Panc1 (cell line): Measurements from ENCODE around the gene PADI1. TPM values are rescaled to one million over a fixed set of nuclear protein-coding genes. Genes with fewer than 3 reads are reported as not detected.
A peak's percentile ranks its signal among the peaks of the same experiment; 100 is the strongest.

Source experiments
- ATAC-seq: fragments of 200-7000 bp; cut with Tn5 transposase; 2 replicates; pipeline ENCODE4 v1.9.1; 2020; ENCODE audit warnings: mild to moderate bottlenecking, moderate library complexity
- BruUV-seq: library from RNA; stranded (reverse); fragments of 400-500 nt; replicated peaks from 2 replicates; lab custom pipeline; 2021; lab: Mats Ljungman, UMichigan
- CTCF ChIA-PET: fragments of 300-600 bp; sonication (Branson Sonifier 250); formaldehyde crosslinking; loops from one replicate; lab custom pipeline; 2022; ENCODE audit warnings: antibody characterized with exemption; lab: Charles Lee
- POLR2A ChIA-PET: fragments of 300-600 bp; sonication (Branson Sonifier 250); formaldehyde crosslinking; loops from one replicate; lab custom pipeline; 2022; ENCODE audit warnings: antibody characterized with exemption; lab: Charles Lee
- DNase-seq: peaks from one replicate; pipeline ENCODE4 v3.0.0-alpha.2; 2010; ENCODE audit warnings: low read depth, low spot score
- H3K27ac ChIP-seq: 2 replicates; pipeline ENCODE4 v1.5.1; 2011; ENCODE audit warnings: mild to moderate bottlenecking, low read length, inconsistent platforms
- H3K27me3 ChIP-seq: fragments of 200-500 bp; sonication (Bioruptor generic); 2 replicates; pipeline ENCODE4 v1.6.0; 2014; ENCODE audit warnings: low read length, inconsistent platforms; ENCODE audit not compliant: control insufficient read depth, insufficient read depth
- H3K36me3 ChIP-seq: fragments of 200-500 bp; sonication (Bioruptor generic); 2 replicates; pipeline ENCODE4 v1.5.1; 2014; ENCODE audit warnings: inconsistent platforms, mild to moderate bottlenecking, low read length, moderate library complexity; ENCODE audit not compliant: control insufficient read depth, insufficient read depth
- H3K4me1 ChIP-seq: 2 replicates; pipeline ENCODE4 v1.5.1; 2011; ENCODE audit warnings: inconsistent platforms, mild to moderate bottlenecking, low read length, moderate library complexity; ENCODE audit not compliant: control insufficient read depth, insufficient read depth
- H3K4me3 ChIP-seq, 2 experiments: 2 replicates each; pipeline ENCODE4 v1.5.1; 2011 to 2012; ENCODE audit warnings: low read depth in 2 of 2, low read length in 2 of 2, mild to moderate bottlenecking in 2 of 2, inconsistent platforms in 1 of 2, moderate library complexity in 1 of 2
- H3K9me3 ChIP-seq: fragments of 200-500 bp; sonication (Bioruptor generic); 2 replicates; pipeline ENCODE4 v1.5.1; 2014; ENCODE audit warnings: low read depth, mild to moderate bottlenecking, inconsistent platforms, low read length, moderate library complexity; ENCODE audit not compliant: control insufficient read depth, insufficient read depth
- CTCF ChIP-seq: fragments of 450-650 bp; IDR thresholded peaks from 2 replicates; pipeline ENCODE4 v1.5.1; 2017; ENCODE audit warnings: mild to moderate bottlenecking
- POLR2AphosphoS5 ChIP-seq: IDR thresholded peaks from 2 replicates; pipeline ENCODE4 v1.6.1; 2012; ENCODE audit warnings: mild to moderate bottlenecking, low read depth, low read length, moderate library complexity
- REST ChIP-seq, 2 experiments: IDR thresholded peaks; 2 replicates each; pipeline ENCODE4 v1.6.1; 2011 to 2012; ENCODE audit warnings: low read depth in 2 of 2, control low read depth in 1 of 2, low read length in 1 of 2, mild to moderate bottlenecking in 1 of 2, moderate library complexity in 1 of 2; ENCODE audit not compliant: insufficient read depth in 1 of 2
- SIN3A ChIP-seq: IDR thresholded peaks from 2 replicates; pipeline ENCODE4 v1.6.1; 2012; ENCODE audit warnings: low read depth, mild to moderate bottlenecking, low read length, moderate library complexity, borderline replicate concordance; ENCODE audit not compliant: insufficient read depth
- TCF7L2 ChIP-seq: IDR thresholded peaks from 2 replicates; pipeline ENCODE4 v1.6.1; 2011; ENCODE audit warnings: mild to moderate bottlenecking, low read depth, low read length, inconsistent platforms
- in situ Hi-C: cut with HindIII; loops from 2 replicates; pipeline ENCODE4 v1.10.0; 2016; ENCODE audit warnings: low sequenced_read_pairs, low pct_unique_long_range_greater_than_20kb
- intact Hi-C: fragments of 100-400 bp; cut with micrococcal nuclease; formaldehyde crosslinking; loops from one replicate; pipeline ENCODE4 v1.10.0; 2022; ENCODE audit not compliant: unreplicated experiment
- total RNA-seq: library from RNA; stranded (reverse); gene quantifications from one replicate; pipeline ENCODE4 v1.2.1, GENCODE V29; 2021; ENCODE audit not compliant: unreplicated experiment

PADI1 gene
- total RNA-seq, 1 experiment from 2014 or later: 2.3 TPM

- ATAC-seq: no peak
These were observed 34.4 kb upstream of the PADI1 start for GRCh38 chr1:17170571-17170970.

GRCh38 chr1:17173217-17173616, 31.7 kb upstream of the PADI1 start:
- no peak for DNase-seq
- intact Hi-C loops: no loop called here
- H3K27ac ChIP-seq: peak overlapping the region; percentile 73

More at GRCh38 chr1:17170571-17170970, 34.4 kb upstream of the PADI1 start:
- in situ Hi-C loops (no loop called here), intact Hi-C loops (no loop called here)
- Histone ChIP-seq H3K36me3 (no peaks in the 10 kb centered on the region), H3K9me3 (no peaks in the 10 kb centered on the region), H3K4me3 (no peak overlapping the region), H3K27ac (peak overlapping the region; percentile 77), H3K4me1 (peaks cover 38% of the 10 kb centered on the region), H3K27me3 (no peaks in the 10 kb centered on the region)
- DNase-seq: no peak
- no TSS peak for BruUV-seq
- CTCF ChIA-PET: interaction anchor here (0.9 kb wide), 1 partner anchor 35 kb away, joined by 3 read pairs; no protein-coding TSS in a partner anchor
- POLR2A ChIA-PET: no interaction called here
- no peak for TF ChIP-seq TCF7L2
- no peak for TF ChIP-seq SIN3A
- TF ChIP-seq REST (IDR thresholded peaks at IDR 0.05; ENCODE audit: insufficient read depth in 1 of 2, low read depth in 2 of 2, low read length in 1 of 2): no peak
- TF ChIP-seq CTCF: no peak
- TF ChIP-seq POLR2AphosphoS5: no peak

More at GRCh38 chr1:17173217-17173616, 31.7 kb upstream of the PADI1 start:
- no peak for ATAC-seq
- Histone ChIP-seq H3K4me1 (peaks cover 25% of the 10 kb centered on the region), H3K27me3 (no peaks in the 10 kb centered on the region), H3K36me3 (no peaks in the 10 kb centered on the region), H3K9me3 (no peaks in the 10 kb centered on the region; the same call in 1 of the 2 replicates), H3K4me3 (no peak overlapping the region)
- in situ Hi-C loops: no loop called here
- POLR2A ChIA-PET: no interaction called here
- TF ChIP-seq CTCF: no peak
- TF ChIP-seq POLR2AphosphoS5: no peak
- no peak for TF ChIP-seq SIN3A
- no peak for TF ChIP-seq REST (IDR thresholded peaks at IDR 0.05; ENCODE audit: insufficient read depth in 1 of 2, low read depth in 2 of 2, low read length in 1 of 2)
- TF ChIP-seq TCF7L2: no peak
- no TSS peak for BruUV-seq
- CTCF ChIA-PET: no interaction called here
